Choroid plexus epithelial cell (primary cell): ENCODE data around the gene USP15.

Experiments used
- DNase-seq: peaks from one replicate; pipeline ENCODE4 v3.0.0-alpha.2; 2010; ENCODE audit warnings: low read depth
- H3K4me3 ChIP-seq: 2 replicates; pipeline ENCODE4 v1.5.1; 2011; ENCODE audit warnings: low read depth, mild to moderate bottlenecking, control low read depth, low read length, moderate library complexity
- TF ChIP-seq, protein P1 (sequence below): conservative IDR thresholded peaks from 2 replicates; pipeline ENCODE4 v1.5.1; 2011; ENCODE audit warnings: low read depth, mild to moderate bottlenecking, control low read depth, inconsistent platforms, low read length, moderate library complexity

USP15 gene

DNA sequence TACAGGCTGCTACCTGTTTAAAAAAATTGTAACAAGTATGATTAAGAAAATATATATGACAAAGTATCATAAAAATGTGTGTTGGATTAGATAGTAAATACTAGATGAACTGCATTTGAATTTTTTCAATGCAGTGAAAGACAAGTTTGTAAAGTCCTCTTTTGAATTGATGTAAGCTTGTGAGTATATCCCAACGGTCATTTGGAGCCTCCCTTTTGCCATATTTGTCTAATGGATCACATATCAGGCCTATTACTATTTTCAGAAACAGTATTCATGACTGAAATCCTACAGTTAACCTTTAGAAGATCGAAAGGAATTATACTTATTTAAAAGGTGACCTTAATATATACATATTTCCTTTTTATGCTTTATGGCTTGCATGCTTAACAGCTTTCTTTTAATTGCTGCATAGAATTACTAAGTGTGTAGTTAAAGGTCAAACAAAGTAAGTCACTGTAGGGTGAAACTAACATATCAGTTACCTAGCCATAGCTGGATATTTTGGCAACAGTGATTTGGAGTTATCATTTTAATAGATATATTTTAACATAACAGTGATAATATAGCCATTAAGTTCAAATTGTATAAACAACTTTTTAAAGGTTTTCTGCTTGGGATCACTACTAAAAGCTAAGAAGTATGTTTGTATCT lies 53.6 kb downstream of the USP15 start:
- TF ChIP-seq, protein P1, sequence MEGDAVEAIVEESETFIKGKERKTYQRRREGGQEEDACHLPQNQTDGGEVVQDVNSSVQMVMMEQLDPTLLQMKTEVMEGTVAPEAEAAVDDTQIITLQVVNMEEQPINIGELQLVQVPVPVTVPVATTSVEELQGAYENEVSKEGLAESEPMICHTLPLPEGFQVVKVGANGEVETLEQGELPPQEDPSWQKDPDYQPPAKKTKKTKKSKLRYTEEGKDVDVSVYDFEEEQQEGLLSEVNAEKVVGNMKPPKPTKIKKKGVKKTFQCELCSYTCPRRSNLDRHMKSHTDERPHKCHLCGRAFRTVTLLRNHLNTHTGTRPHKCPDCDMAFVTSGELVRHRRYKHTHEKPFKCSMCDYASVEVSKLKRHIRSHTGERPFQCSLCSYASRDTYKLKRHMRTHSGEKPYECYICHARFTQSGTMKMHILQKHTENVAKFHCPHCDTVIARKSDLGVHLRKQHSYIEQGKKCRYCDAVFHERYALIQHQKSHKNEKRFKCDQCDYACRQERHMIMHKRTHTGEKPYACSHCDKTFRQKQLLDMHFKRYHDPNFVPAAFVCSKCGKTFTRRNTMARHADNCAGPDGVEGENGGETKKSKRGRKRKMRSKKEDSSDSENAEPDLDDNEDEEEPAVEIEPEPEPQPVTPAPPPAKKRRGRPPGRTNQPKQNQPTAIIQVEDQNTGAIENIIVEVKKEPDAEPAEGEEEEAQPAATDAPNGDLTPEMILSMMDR = no peak
- no peak overlapping the region for H3K4me3 ChIP-seq
- DNase-seq = no peak

DNA sequence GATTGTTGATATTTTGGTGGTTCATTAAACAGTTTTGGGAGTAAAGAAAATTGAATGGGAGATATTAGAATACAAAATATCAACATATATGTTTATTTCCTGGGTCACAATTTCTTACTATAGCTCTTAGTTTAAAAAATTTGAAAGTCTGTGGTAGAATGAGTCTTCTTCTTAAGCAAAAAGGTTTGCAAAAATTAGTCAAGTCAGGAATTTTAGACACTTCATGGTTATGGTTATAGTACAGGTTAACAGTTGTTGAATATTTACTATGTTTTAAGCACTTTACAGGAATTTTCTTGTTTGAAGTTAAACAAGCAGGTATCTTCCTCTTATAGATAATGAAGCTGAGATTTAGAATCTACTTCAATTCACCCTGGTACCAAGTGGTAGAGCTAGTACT lies 56.8 kb downstream of the USP15 start:
- TF ChIP-seq, protein P1 = no peak
- no peak overlapping the region for H3K4me3 ChIP-seq
- DNase-seq = no peak

DNA sequence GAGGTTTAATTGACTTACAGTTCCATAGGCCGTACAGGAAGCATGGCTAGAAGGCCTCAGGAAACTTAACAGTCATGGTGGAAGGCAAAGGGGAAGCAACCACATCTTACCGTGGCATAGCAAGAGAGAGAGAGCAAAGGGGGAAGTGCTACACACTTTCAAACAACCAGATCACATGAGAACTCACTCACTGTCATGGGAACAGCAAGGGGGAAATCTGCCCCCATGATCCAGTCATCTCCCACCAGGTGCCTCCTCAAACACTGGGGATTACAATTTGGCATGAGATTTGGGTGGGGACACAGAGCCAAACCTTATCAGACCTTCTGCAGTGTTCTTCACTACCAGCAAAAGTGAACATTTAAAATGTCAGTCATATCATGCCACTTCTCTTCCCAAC lies 58.9 kb downstream of the USP15 start:
- TF ChIP-seq, protein P1 = no peak
- DNase-seq = no peak

DNA sequence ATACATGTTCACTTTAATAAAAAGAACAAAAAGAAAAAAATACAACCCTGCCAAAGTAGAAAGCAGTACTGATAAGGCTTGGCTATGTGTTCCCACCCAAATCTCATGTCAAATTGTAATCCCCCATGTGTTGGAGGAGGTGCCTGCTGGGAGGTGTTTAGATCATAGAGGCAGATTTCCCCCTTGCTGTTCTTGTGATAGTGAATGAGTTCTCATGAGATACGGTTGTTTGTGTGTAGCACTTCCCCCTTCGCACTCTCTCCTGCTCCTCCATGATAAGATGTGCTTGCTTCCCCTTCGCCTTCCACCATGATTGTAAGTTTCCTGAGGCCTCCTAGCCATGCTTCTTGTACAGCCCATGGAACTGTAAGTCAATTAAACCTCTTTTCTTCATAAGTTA lies 59.9 kb downstream of the USP15 start:
- DNase-seq = no peak
- TF ChIP-seq, protein P1 = no peak
- no peak overlapping the region for H3K4me3 ChIP-seq

More for the DNA sequence above, 58.9 kb downstream of the USP15 start:
- H3K4me3 ChIP-seq = no peak overlapping the region

DNA sequence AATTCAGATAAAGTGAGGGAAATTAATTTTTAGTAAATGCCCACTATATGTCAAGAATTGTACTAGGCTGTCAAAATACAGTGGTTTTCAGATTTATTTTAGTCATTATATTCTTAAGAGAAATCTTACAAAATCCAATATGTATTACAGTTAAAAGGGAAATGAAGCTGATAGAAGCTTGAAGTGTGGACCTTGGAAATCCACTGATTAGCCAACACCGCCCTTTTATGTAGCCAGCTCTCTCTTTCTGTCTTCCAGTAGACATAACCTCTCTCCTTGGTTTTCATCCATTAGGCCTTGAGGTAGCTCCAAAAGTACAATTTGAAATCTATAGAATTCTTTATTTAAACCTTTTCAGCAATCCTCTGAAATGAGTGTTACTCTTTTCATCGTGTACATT lies 63.2 kb downstream of the USP15 start:
- H3K4me3 ChIP-seq = no peak overlapping the region
- TF ChIP-seq, protein P1 = no peak
- no peak for DNase-seq

DNA sequence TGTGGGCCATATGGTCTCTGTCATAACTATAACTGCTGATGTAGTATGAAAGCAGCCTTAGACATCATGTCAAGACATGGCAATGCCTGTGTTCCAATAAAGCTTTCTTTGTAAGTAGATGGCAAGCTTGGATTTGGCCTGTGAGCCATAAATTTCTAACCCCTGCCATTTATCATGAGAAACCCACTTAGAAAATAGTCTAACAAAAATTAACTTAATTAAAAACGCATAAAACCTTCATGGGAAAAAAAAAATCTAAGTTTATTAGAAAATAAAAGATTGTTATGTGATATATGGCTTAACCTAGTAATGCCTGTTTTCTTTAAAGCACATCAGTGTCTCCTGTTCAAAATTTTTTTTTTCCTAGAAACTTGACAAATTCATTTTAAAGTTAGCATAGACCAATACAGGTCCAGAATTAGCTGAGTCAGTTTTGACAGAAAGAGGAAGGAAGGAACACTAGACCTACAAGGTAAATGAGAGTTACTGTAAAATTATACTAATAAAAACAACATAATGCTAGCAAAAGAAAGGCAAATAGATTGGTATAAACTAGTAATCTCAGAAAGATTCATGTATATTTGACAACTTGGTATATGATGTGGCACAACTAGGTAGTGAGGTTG lies 68.2 kb downstream of the USP15 start:
- TF ChIP-seq, protein P1 = no peak
- H3K4me3 ChIP-seq = no peak overlapping the region
- no peak for DNase-seq

DNA sequence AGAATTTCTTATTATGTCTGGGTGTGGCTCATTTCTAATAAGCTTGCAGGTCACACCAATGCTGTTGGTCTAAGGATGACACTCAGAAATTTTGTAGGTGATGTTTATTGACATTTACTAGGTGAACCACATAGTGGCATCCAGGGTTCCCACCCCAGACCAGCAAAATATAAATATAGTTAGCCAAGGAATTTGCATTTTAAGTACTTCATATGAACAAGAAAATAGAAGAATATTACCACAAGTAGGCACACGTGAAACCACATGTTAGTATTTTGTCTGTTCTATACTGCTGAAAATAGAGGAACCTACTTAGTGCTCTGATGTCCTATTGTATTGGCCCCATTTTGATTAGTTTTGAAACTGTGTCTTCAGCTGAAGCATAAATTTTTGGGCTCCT lies 71.1 kb downstream of the USP15 start:
- no peak overlapping the region for H3K4me3 ChIP-seq
- TF ChIP-seq, protein P1 = no peak
- DNase-seq = no peak
